HL-60 (cell line): ENCODE measurements around the gene CFAP221.

ENCODE experiments used
- DNase-seq, 2 experiments: peaks; one replicate each; pipeline ENCODE4 v3.0.0-alpha.2; 2010 to 2020; ENCODE audit warnings: low read depth in 1 of 2, low spot score in 1 of 2
- H3K27ac ChIP-seq: fragments of 250-450 bp; sonication (Bioruptor Pico); replicated peaks from 2 replicates; pipeline ENCODE4 v1.5.1; 2020; ENCODE audit warnings: mild to moderate bottlenecking, moderate library complexity
- H3K27me3 ChIP-seq: fragments of 250-450 bp; sonication (Bioruptor Pico); 2 replicates; pipeline ENCODE4 v1.5.1; 2021; ENCODE audit warnings: mild to moderate bottlenecking, moderate library complexity; ENCODE audit not compliant: insufficient read depth, poor library complexity, severe bottlenecking
- H3K4me3 ChIP-seq: replicated peaks from 2 replicates; pipeline ENCODE4 v1.5.1; 2011; ENCODE audit warnings: mild to moderate bottlenecking, control low read depth, low read length; ENCODE audit not compliant: insufficient read depth
- CTCF ChIP-seq: IDR thresholded peaks from one replicate; pipeline ENCODE4 v1.5.1; 2011; ENCODE audit warnings: low read length, control low read depth, inconsistent platforms; ENCODE audit not compliant: insufficient read depth
- GABPA ChIP-seq: IDR thresholded peaks from 2 replicates; pipeline ENCODE4 v1.6.1; 2012; ENCODE audit warnings: low read depth
- POLR2AphosphoS5 ChIP-seq: IDR thresholded peaks from 2 replicates; pipeline ENCODE4 v1.6.1; 2012; ENCODE audit warnings: low read depth
- REST ChIP-seq: IDR thresholded peaks from 2 replicates; pipeline ENCODE4 v1.6.1; 2012; ENCODE audit warnings: low read depth; ENCODE audit not compliant: insufficient replicate concordance
- SPI1 ChIP-seq: IDR thresholded peaks from 2 replicates; pipeline ENCODE4 v1.6.1; 2012; ENCODE audit warnings: low read depth, mild to moderate bottlenecking, borderline replicate concordance

CFAP221 gene

DNA sequence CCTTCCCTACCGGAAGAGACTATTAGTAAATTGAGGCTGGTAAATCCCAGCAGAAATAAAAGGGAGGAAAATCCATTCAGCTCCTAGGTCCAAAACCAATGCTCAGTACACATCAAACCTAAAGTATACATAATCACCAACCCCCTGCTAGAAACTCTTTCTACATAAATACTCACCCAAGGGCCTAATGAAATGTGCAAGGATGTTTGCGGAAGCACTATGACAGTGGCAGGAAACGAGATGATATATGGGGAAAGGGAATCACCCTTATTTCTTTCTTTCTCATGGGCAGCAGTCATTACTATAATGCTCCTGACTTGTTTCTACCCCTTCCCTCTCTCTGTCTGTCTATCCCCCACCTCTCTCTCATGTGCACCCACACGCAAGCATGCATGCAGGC lies 18.6 kb upstream of the CFAP221 start:
- DNase-seq: no peak
- no peak overlapping the region for H3K27ac ChIP-seq

GRCh38 chr2:119527999-119528398 lies 16.2 kb upstream of the CFAP221 start:
- DNase-seq: no peak
- Histone ChIP-seq H3K4me3 (no peak overlapping the region), H3K27ac (no peak overlapping the region), H3K27me3 (peaks cover 19% of the 10 kb centered on the region)
- TF ChIP-seq SPI1 (no peak), REST (no peak), POLR2AphosphoS5 (no peak), CTCF (no peak), GABPA (no peak)

More for the DNA sequence above, 18.6 kb upstream of the CFAP221 start:
- TF ChIP-seq REST (no peak), POLR2AphosphoS5 (no peak), CTCF (no peak), GABPA (no peak), SPI1 (no peak)
- peaks cover 19% of the 10 kb centered on the region for H3K27me3 ChIP-seq
- no peak overlapping the region for H3K4me3 ChIP-seq

DNA sequence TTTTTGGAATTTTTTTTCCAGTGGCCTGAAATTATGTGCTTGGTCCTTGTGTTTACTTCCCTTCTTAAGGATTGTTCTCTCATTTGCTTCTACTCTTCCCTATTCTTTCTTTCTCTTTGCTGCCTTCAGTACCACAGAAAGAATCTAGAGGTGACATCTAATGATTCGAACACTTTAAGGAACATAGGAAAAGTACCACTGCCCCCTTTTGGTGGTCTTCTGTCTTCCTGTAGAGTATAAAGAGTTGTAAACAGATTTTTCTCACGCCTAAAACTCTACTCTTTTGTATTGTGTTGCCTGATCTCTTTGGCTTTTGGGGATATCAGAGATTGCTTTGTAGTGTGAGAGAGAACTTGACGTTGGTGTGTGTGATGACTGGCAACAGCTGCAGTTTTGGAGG lies 13.0 kb upstream of the CFAP221 start:
- DNase-seq: no peak
- Histone ChIP-seq H3K4me3 (no peak overlapping the region), H3K27ac (no peak overlapping the region), H3K27me3 (peaks cover 5% of the 10 kb centered on the region)
- TF ChIP-seq SPI1 (no peak), POLR2AphosphoS5 (no peak), REST (no peak), GABPA (no peak), CTCF (no peak)
